Right renal pelvis (tissue), 4 donors: ENCODE data around the gene SMIM17. TPM values are rescaled to one million over a fixed set of nuclear protein-coding genes. Genes with fewer than 3 reads are reported as not detected.
"Not testable (repeated sequence)": the region's sequence is repeated elsewhere in the genome, so short reads cannot be mapped to it uniquely, and the experiment has no call there.

ENCODE experiments used
- DNase-seq, 4 donors: peaks; one replicate each; pipeline ENCODE4 v3.0.0-alpha.2; 2013; ENCODE audit warnings: low read depth in 4 of 4, low spot score in 3 of 4, missing footprints in 1 of 4
- polyA plus RNA-seq, 4 donors: library from polyadenylated mRNA; unstranded; fragments of 120-200 nt; gene quantifications; one replicate each; pipeline ENCODE4 v1.2.1, GENCODE V29; 2013; ENCODE audit not compliant: insufficient read length in 4 of 4

Gene SMIM17
- polyA plus RNA-seq, 4 donors = 1.2 to 1.9 (median 1.4) TPM

DNA sequence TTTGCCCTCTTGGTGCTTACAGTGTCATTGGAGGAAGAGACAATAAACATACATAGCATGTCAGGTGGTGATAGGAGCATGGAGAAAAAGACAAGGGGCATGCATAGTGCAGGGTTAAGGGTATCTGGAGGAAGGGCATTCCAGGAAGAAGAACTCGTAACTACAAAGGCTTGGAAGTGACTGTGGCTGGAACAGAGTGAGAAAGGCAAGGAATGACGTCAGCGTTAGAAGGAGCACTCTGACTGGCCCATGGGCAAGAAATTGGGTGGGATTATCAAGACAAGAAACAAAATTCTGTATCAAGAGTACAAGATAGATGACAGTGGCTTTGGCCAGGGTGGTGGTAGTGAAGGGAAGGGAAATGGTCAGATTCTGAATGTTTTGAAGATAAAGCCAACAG, 11.2 kb downstream of the SMIM17 start:
- DNase-seq = no peak

DNA sequence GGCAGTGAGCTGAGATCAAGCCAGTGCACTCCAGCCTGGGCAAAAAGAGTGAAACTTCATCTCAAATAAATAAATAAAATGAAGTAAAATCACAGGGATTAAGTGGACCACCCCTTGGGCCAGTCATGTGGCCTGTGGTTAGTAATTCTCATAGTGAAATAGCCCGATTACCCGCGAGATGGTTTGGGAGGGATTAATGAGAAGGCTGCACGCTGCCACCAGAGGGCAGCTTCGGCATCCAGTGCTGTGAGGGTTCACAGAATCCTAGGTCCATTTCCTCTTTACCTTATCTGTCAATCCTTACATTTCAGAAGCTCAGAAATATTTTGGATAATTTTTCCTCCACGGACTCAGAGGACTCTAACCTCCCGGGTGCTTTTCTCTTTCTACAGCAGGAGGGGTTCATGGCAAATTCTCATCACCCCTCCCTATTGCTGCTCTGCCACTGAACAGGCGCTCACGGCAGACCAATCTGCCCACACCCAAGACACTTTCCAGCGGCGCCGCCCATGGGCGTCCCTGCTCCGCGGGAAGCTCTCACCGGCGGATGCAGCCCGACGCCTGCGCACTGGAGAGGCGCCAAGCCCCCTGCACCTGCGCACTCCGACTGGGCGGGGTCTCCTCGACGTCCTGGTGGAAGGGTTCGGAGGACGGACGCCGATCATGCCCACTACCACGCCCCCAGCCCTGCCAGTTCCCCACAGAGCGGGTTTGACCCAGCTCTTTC, 17.6 kb downstream of the SMIM17 start:
- no peak for DNase-seq

DNA sequence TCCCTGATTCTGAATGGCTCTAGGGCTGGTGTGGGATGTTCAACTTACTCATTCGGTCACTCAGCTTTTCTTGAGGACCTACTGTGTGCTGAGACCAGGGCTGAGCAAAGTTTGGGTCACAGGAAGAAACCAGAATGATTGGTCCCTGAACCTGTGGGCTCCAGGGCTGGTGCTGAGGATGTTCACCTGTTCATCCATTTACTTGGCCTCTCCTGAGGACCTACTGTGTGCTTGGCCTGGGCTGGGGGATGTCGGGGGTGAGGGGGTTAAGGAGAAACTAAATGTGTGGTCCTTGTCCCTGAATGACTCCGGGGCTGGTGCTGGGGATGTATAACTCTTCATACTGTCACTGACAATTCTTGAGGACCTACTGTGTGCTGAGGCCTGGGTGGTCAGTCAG, 18.3 kb downstream of the SMIM17 start:
- DNase-seq = no peak

DNA sequence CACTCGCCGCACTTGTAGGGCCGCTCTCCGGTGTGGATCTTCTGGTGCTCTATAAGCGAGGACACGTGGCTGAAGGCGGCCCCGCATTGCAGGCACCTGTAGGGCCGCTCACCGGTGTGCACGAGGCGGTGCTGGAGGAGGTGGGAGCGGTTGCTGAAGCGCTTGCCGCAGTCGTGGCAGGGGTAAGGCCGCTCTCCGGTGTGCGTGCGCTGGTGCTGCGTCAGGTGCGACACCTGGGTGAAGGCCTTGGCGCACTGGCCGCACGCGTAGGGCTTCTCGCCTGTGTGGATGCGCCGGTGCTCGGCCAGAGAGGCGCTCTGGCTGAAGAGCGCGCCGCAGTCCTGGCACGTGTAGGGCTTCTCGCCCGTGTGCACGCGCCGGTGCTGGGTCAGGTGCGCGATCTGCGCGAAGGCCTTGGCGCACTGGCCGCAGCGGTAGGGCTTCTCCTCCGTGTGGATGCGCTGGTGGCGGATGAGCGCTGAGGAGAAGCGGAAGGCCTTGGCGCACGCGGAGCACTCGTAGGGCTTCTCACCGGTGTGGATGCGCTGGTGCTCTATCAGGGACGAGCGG, 21.1 kb downstream of the SMIM17 start:
- no peak for DNase-seq

DNA sequence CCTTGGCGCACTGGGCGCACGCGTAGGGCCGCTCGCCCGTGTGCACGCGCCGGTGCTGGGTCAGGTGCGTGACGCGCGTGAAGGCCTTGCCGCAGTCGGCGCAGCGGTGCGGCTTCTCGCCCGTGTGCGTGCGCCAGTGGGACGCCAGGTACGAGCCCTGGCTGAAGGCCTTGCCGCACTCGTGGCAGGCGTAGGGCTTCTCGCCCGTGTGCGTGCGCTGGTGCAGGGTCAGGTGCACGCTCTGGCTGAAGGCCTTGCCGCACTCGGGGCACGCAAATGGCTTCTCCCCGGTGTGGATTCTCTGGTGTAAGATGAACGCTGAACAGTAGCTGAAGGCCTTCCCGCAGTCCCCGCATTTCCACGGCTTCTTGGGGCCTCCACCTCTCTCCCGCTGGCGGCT, 21.6 kb downstream of the SMIM17 start:
- no peak for DNase-seq

DNA sequence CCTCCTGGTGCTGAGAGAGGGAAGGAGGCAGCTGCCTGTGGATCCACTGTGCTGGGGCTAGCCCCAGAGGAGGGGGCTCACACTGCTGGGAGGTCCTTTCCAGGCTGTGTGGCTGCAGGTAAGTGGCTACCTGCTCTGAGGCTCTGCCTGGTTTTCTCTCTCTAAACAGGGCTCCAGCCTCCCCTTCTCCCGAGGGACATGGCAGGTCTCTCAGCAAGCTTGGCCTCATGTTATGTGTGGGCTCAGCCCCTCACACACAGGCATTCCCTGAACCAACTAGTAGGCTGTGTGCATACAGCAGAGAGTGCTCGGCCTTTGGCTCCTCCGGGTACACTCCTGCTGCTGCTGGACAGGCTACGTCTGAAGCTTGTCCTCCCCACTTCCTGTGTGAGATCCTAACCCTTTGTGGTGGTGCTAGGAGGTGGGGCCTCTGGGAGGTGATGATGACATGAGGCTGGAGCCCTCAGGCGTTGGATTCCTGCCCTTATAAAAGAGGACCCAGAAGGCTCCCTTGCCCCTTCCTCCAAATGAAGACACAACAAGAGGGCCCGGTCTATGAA, 24.4 kb downstream of the SMIM17 start:
- DNase-seq = no peak

DNA sequence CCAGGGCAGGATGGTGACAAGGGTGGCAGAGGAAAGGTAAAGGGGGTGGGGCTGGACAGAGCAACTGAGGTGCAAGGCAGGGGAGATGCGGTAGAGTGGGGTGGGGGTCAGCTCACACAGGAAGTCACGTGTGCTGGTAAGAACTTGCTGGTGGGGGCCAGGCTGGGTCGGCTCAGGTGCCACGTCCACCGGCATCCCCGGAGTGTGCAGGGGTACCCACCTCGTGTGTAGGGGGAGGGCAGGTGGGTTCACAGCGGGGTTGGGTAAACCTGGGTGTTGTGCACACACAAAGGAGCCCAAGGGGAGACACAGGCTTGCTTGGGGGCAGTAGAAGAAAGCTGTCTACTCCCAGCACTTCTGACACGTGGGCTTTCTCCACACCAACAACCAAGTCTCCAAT, 25.7 kb downstream of the SMIM17 start:
- no peak for DNase-seq

DNA sequence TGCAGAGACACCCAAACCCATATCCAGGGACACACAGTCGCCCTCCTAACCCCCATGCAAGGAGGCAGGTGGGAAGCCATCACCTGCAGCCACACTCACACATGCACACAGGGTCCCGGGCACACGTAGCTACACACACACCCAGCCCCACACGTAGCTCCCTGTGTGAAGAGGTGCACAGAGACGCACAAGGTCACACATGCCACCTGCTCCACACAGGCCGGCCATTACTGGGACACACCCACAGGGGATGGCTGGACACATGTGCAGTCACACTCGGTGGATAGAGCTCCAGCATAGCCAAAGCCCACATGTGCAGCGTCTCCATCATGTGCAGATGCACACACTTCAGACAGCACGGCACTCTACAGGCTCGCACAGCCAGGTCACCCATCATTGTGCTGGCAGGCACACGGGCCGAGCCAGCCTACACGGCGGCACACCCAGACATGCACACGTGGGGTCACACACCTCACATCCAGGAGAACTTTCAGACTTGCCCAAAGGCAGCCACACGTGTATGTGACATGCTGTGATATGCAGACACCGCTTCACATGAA, 27.5 kb downstream of the SMIM17 start:
- no peak for DNase-seq

DNA sequence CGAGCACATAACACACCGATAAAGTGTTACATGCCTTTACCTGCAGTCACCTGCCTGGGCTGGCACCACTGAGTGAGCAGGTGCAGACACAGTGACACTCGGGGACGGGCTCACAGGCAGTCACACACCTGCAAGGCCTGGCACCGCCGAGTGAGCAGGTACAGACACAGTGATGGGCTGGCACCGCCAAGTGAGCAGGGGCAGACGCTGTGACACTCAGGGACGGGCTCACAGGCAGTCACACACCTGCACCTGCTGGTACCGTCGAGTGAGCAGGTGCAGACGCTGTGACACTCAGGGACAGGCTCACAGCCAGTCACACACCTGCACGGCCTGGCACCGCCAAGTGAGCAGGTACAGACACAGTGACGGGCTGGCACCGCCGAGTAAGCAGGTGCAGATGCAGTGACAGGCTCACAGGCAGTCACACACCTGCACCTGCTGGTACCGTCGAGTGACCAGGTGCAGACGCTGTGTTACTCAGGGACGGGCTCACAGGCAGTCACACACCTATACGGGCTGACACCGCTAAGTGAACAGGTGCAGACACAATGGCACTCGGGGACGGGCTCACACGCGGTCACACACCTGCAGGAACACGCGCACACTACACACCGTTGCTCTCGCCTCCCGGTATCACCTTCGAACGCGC, 28.1 kb downstream of the SMIM17 start:
- peak in 1 of 4 donors; percentile 10 for DNase-seq

DNA sequence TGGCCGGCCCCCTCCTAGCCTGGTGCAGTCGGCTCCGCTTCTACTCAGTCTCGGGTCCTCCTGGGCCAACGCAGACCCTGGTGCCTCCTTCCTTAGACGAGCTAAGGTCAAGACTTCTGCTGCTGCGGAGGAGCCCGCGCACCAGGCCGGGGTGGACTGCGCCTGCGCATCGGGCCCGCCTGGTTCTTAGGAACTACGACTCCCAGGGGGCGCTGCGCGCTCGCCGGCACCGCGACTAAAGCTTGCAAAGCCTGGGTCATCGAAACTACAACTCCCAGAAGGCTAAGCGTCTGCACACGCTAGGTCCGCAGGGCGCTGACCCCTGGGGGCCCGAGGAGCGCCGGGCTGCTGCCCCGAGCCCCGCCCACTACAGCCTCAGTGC, 28.6 kb downstream of the SMIM17 start, which contains the start of gene ZNF835:
Gene ZNF835, minus strand, starts transcription at position 145 of the 382 bp plus-strand sequence. CDS start 6,559 bp downstream, outside the sequence.
- DNase-seq = peak; percentile 72 to 84 (median 80)

DNA sequence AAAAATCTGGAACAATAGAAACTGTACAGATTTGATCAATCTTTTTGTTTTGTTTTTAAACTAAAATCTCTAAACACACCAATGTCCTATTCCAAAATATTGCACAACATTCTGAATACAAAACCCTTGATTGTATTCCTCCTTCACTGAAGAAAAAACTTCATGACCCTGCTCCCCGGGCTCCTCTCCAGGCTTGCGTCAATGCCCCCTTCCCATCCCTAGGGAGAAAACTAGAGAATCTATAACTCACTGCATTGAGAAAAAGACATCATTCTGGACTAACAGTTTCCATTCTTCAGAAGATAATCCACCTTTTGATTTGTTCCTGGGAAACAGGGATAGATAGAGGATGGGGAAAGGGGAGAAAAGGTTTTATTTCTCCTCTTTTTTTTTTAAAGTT, 29.7 kb downstream of the SMIM17 start:
- not testable (repeated sequence) for DNase-seq

DNA sequence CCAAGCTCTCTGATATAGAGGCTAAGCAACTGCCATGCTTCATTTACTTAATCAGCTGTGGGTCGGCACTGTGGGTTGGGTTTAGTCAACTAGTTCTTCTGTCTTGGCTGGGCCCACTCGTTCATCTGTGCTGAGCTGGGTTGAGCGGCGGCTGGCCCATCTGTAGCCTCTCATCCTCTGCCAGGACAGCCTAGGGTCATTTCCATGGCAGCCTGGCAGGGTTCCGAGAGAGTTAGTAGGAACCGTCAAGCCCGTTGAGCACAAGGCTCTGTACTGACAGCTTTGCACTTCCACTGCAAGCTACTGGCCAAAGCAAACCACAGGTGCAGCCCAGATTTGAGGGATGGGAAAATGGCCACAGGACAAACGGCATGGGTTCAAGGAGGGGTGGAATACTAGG, 35.2 kb downstream of the SMIM17 start:
- no peak for DNase-seq

DNA sequence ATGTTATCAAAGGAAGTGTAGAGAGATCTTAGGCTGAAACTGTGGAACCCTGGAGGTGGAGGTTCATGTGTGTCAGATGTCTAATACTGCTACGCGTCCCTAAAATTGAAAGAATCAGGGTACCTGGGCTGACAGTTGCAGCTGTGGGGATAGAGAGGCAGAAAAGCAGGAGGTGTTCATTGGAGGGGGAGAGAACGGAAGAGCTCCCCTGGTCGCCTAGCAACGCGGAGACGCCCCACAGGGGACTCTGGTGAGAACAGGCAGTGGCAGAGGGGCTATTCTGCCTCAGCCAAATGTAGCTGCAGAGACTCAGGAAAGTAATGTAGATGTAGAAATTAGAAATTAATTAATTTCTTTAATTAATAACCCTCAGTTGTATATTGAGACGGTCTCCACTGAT, 38.7 kb downstream of the SMIM17 start:
- no peak for DNase-seq

DNA sequence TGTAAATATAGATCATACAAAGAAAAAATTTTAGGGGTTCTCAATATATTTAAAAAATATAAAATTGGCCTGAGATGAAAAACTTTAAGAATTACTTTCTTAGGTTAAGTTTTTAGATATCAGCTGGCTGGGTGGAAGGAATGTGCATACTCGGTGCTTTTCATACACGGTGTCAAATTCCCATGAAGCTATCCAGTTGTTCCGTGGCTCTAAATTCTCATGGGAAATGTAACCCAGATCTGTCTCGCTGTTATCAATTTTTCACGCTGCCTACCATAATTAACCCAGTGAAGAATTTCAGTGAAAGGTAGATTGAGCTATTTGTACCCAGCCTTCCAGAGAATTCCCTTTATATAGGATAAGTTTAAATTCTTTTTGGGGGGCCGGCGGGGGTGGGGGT, 40.2 kb downstream of the SMIM17 start:
- DNase-seq = no peak

DNA sequence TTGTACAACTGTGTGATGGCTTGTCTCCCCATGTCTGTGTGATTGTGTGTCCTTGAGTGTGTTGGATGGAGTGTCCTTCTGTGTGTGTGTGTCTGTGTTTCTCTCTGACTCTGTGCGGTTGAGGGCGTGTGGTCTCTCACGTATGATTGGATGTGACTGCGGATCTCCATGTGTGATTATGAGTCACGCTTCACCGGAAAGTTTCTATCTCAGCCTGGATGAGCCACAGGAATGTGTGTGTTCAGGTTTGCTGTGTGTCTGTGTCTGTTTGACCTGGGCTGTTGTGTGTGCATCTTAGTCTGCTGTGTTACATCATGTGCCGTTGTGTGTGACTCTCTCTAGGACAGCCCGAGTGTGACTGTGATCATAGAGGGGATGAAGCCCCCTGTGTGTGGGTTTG, 44.1 kb downstream of the SMIM17 start:
- peak in 1 of 4 donors; percentile 5 for DNase-seq

DNA sequence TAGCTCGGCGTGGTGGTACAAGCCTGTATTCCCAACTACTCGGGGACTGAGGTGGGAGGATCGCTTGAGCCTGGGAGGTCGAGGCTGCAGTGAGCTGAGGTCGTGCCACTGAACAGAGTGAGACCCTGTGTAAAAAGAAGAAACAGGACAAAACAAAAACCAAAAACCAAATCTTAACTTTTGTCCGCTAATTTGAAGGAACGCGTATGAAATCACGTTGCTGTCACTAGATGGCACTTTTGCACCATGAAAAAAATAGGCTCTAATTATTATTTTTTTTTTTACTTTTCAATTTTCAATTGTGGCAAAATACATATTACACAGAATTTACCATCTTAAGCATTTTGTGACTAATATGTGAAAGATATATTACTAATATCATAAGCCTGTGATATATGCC, 46.2 kb downstream of the SMIM17 start:
- DNase-seq = no peak

DNA sequence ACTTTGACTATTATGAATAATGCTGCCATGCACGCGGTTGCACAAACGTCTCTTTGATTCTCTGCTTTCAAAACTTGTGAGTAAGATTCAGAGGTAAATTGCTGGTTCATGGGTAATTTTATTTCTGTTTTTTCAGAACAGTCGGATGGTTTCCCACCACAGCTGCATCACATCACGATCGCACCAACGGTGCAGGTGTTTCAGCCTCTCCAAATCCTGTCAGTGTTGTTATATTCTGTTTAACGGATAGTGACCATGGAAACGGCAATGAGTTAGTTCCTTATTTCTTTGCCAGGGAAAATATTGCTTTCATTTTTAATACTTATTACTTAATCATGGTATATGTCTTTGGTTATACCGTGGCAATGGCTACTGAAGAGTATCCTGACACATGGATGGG, 47.7 kb downstream of the SMIM17 start:
- no peak for DNase-seq

DNA sequence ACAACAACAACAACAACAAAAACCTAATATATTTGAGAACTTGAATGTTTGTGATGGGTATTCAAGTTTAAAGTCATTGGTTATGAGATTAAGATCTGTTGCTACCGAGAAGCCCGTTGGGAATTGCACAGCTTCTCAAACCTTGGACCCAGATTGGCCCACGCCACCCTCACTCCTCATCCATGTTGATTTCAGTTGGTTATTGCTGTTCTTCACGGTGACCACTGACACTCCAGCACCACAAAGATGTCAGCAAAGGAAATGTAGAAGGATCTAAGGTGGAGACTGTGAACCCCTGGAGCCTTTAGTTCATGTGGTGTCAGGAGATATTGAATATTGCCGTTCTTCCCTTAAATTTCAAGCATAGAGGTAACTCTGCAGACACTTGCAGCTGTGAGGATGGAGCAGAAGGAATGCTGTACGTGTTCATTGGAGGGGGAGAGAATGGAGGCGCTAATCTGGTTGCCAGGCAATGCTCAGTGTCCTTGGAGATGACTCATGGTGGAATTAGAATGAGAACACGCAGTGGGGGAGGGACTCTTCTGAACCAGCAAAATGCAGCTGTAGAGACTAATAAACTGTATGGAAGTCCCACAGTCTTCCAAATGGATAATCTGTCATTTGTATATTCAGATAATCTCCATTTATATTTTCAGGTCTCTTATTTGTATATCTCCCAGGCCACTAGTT, 49.4 kb downstream of the SMIM17 start:
- DNase-seq = no peak

DNA sequence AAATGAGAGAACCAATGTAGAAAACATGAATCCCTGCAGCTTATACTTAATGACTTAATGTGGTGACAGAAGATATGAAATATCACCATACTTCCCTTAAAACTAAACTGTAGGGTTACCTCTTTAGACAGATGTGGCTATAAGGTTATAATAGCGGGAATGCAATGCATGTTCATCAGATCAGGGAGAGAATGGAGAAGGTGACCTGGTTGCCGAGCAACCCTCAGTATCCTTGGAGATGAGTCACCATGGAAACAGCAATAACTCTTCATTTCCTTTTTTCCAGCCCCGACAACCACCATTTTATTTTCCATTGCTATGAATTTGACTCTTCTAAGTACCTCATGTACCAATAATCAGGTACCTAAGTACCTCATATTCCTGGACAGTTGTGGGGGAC, 56.6 kb downstream of the SMIM17 start:
- no peak for DNase-seq

DNA sequence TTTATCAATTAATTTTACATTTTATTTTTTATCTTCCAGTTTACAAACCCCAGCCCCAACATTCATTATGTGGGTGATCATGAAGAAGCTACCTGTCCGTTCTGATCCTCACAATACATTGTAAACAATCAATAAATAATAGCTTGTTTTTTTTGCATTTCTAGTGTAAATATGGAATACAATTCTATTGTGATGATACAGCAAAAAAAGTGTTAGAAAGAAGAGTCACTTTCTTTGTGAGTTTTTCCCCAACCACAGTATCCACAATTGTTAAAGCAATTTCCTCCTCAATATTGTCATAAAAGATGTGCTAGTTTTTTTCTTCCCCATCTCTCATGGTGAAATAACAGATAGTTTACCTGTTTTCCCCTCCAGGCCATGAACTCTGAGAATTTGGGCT, 58.9 kb downstream of the SMIM17 start:
- DNase-seq = no peak

DNA sequence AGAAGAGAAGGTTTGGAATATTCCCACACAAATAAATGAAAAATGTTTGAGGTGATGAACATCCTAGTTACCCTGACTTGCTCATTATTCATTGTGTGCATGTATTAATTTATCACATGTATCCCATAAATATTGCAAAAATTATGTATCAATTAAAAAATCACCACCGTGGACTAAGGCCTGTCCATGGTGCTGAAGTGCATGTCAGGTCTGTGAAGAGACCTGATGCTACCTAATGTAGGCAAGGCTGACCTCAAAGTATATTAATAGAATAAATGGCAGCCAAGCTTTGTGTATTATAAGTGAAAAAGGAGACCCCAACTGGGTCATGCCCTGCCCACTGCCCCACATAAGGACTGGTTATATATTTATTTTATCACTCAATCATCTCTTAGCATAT, 63.0 kb downstream of the SMIM17 start:
- no peak for DNase-seq
